Loucy (cell line): Measurements from ENCODE around the gene ETNPPL.

Experiments used
- EZH2phosphoT487 ChIP-seq: fragments of 200-600 bp; IDR thresholded peaks from 2 replicates; pipeline ENCODE4 v1.6.1; 2018; ENCODE audit warnings: antibody characterized with exemption, mild to moderate bottlenecking, moderate library complexity, borderline replicate concordance
- TF ChIP-seq, protein P1 (sequence below): fragments of 200-600 bp; sonication (generic); conservative IDR thresholded peaks from 2 replicates; pipeline ENCODE4 v1.5.1; 2014; ENCODE audit warnings: mild to moderate bottlenecking, antibody characterized with exemption, low read length

DNA sequence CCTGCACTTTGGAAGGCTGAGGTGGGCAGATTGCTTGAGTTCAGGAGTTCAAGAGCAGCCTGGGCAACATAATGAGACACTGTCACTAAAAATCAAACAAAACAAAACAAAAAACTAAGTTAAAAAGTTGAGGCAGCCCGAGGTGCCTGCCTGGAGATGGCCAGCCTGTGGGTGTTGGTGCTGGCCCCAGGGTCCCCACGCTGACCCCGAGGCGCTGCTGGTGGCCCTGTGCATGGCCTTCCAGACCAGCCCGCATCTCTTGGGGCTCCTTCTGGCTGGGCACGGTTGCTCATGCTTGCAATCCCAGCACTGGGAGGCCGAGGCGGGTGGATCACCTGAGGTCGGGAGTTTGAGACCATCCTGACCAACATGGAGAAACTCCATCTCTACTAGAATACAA lies 4.4 kb downstream of the ETNPPL start:
- TF ChIP-seq EZH2phosphoT487: no peak
- TF ChIP-seq, protein P1, sequence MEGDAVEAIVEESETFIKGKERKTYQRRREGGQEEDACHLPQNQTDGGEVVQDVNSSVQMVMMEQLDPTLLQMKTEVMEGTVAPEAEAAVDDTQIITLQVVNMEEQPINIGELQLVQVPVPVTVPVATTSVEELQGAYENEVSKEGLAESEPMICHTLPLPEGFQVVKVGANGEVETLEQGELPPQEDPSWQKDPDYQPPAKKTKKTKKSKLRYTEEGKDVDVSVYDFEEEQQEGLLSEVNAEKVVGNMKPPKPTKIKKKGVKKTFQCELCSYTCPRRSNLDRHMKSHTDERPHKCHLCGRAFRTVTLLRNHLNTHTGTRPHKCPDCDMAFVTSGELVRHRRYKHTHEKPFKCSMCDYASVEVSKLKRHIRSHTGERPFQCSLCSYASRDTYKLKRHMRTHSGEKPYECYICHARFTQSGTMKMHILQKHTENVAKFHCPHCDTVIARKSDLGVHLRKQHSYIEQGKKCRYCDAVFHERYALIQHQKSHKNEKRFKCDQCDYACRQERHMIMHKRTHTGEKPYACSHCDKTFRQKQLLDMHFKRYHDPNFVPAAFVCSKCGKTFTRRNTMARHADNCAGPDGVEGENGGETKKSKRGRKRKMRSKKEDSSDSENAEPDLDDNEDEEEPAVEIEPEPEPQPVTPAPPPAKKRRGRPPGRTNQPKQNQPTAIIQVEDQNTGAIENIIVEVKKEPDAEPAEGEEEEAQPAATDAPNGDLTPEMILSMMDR: no peak
